Middle frontal gyrus (tissue), 1 donor: ENCODE measurements around the gene RC3H1.
"Not testable (repeated sequence)": the region's sequence is repeated elsewhere in the genome, so short reads cannot be mapped to it uniquely, and the experiment has no call there.

Experiments used
- DNase-seq: peaks from one replicate; pipeline ENCODE4 v3.0.0-alpha.2; 2015; ENCODE audit warnings: low spot score; ENCODE audit errors: extremely low spot score

RC3H1 gene

GRCh38 chr1:173946380-173946921 lies 75.7 kb downstream of the RC3H1 start:
- no peak for DNase-seq

- no peak for DNase-seq
Measured at GRCh38 chr1:173937062-173937461, 85.1 kb downstream of the RC3H1 start.

GRCh38 chr1:173934440-173934839 lies 87.7 kb downstream of the RC3H1 start:
- DNase-seq = no peak

- not testable (repeated sequence) for DNase-seq
Measured at GRCh38 chr1:173930541-173930940, 91.6 kb downstream of the RC3H1 start.

- DNase-seq = no peak
Measured at GRCh38 chr1:173925306-173926242, 96.6 kb downstream of the RC3H1 start.

- DNase-seq = no peak
Measured at GRCh38 chr1:173920861-173921260, 101.3 kb downstream of the RC3H1 start.

GRCh38 chr1:173917635-173918493 lies 104.3 kb downstream of the RC3H1 start:
- DNase-seq = no peak

GRCh38 chr1:173917149-173917548 lies 105.0 kb downstream of the RC3H1 start, which contains the start of gene SERPINC1:
Gene SERPINC1 (minus strand): TSS chr1:173917327. CDS start chr1:173917259, 68 bp downstream.
- no peak for DNase-seq

- no peak for DNase-seq
Measured at GRCh38 chr1:173916667-173917066, 105.5 kb downstream of the RC3H1 start.

- no peak for DNase-seq
Measured at GRCh38 chr1:173915596-173915995, 106.6 kb downstream of the RC3H1 start.

GRCh38 chr1:173914366-173914871 lies 107.7 kb downstream of the RC3H1 start:
- no peak for DNase-seq

GRCh38 chr1:173913111-173913510 lies 109.0 kb downstream of the RC3H1 start:
- DNase-seq = no peak

GRCh38 chr1:173903827-173904531 lies 118.2 kb downstream of the RC3H1 start:
- no peak for DNase-seq

GRCh38 chr1:173900992-173901391 lies 121.2 kb downstream of the RC3H1 start:
- no peak for DNase-seq

- DNase-seq = no peak
Measured at GRCh38 chr1:173900427-173900826, 121.7 kb downstream of the RC3H1 start.

- no peak for DNase-seq
Measured at GRCh38 chr1:173894189-173894588, 128.0 kb downstream of the RC3H1 start.

- no peak for DNase-seq
Measured at GRCh38 chr1:173893611-173894010, 128.5 kb downstream of the RC3H1 start.

- DNase-seq = no peak
Measured at GRCh38 chr1:173889885-173890284, 132.3 kb downstream of the RC3H1 start.

GRCh38 chr1:173888749-173889148 lies 133.4 kb downstream of the RC3H1 start:
- DNase-seq = no peak

GRCh38 chr1:173887627-173888026 lies 134.5 kb downstream of the RC3H1 start:
- no peak for DNase-seq
